Lung microvascular endothelial cell (primary cell): ENCODE measurements around the gene CTNND1. TPM values are rescaled to one million over a fixed set of nuclear protein-coding genes. Genes with fewer than 3 reads are reported as not detected.

Experiments used
- DNase-seq, 2 donors: peaks; one replicate each; pipeline versions ENCODE4 v3.0.0 to v3.0.0-alpha.2; 2010; ENCODE audit warnings: low read depth in 2 of 2
- total RNA-seq: library from RNA; depleted of rRNA; stranded (reverse); fragments of >200 nt; gene quantifications from 2 replicates; pipeline ENCODE4 v1.2.1, GENCODE V29; 2014

The CTNND1 gene
- total RNA-seq, 1 donor from 2014 or later = 212 TPM

- peak in 1 of 2 donors; percentile 69 for DNase-seq
Observed at GRCh38 chr11:57763568-57763967, 2.0 kb downstream of the CTNND1 start.

- no peak for DNase-seq
Observed at GRCh38 chr11:57764021-57764420, 2.4 kb downstream of the CTNND1 start.

- no peak for DNase-seq
Observed at GRCh38 chr11:57764566-57764965, 3.0 kb downstream of the CTNND1 start.

DNA sequence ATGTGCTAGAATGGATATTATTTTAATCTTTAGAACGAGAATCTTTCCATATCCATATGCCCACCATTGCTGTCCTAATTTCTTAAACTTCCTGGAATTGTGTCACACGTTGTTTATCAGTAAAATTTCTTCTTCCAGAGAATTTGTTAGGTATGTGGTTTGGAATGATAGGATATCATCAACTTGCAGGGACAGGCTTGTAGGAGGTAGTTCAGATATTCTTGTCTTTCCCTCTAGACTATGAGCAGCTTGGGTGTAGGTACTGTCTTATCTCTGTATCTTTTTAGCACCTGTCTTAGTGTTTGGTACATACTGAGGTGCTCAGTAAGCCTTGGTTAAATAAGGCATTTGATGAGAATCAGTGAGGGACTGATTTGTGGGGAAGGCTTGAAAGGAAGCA, 3.4 kb downstream of the CTNND1 start:
- no peak for DNase-seq

GRCh38 chr11:57770793-57771192, 9.2 kb downstream of the CTNND1 start:
- peak in 1 of 2 donors; percentile 28 for DNase-seq

DNA sequence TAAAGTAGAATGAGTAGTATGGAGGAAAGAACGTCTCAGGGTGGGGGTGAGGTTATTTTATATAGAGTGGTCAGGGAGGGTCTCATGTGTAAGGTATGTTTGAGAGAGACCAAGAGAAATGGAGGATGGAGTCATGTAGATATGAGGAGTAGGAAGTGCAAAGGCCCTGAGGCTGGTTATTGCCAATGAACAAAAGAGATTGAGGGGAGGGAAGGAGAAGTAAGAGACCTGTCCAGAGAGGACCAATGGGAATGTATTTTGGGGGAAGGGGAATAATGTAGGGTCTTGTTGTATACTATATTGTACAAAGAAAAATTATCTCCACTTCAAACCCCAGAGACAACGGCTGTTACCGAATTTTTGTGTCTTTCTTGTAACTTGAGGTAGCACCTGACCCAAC, 9.8 kb downstream of the CTNND1 start:
- no peak for DNase-seq

GRCh38 chr11:57772562-57772961, 11.0 kb downstream of the CTNND1 start:
- no peak for DNase-seq

DNA sequence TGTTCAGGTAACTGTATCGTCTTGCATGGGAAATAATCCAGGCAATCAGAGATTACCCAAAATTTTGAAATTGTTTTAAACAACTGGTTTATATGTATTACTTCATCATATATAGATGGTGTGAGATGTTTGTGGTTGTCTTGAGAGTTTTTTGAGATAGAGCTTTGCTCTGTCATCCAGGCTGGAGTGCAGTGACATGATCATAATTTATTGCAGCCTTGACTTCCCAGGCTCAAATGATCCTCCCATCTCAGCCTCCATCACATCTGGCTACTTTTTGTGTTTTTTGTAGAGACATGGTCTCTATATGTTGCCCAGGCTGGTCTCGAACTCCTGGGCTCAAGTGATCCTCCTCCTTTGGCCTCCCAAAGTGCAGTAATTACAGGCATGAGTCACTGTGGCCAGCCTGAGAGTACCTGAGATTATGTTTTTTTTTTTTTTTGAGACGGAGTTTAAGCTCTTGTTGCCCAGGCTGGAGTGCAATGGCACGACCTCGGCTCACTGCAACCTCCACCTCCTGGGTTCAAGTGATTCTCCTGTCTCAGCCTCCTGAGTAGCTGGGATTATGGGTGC, 11.5 kb downstream of the CTNND1 start:
- no peak for DNase-seq

- peak; percentile 65 to 84 for DNase-seq
Observed at GRCh38 chr11:57775491-57775890, 13.9 kb downstream of the CTNND1 start.

DNA sequence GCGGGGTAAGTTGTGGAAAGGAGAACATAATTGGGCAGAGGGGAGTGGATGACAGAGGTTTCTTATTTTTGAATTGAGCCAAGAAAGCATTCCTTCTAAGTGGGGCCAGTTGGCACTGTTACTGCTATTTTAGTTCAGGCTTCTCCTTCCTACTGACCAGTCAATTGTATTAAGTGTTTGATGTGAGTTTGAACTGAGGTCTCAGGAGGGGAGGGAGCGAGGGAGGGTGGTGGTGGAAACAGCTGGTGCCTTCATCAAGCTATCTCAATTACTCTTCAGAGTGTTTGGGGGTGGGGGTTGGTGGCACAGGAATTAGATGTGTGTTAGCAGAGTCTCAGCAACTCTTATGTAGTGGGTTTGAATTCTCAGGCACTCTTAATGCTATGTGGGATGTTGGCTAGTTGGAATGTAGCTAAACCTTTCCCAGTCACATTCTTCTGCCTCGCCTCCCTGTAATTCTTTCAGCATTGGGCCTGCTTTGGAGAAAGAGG, 14.5 kb downstream of the CTNND1 start:
- peak in 1 of 2 donors; percentile 83 for DNase-seq

- DNase-seq = no peak
Observed at GRCh38 chr11:57776577-57777210, 15.1 kb downstream of the CTNND1 start.

DNA sequence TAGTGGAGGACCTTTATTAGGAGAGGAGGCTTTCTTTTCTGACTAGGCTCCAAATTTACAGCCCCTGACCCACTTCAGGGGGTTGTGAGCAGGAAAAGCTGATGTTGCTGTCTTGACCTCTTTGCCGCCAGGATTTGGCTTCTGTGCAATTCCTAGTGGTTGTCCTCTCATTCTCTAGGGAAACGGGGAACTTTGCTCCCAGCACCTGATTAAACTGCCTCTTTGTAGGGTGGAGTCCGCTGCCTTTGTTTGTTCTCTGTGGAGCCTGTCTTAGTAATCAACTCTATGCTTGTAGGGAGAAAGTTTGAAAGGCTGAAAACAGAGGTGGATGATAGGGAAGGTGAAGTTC, 16.3 kb downstream of the CTNND1 start:
- peak; percentile 70 to 76 for DNase-seq

GRCh38 chr11:57778318-57779037, 16.9 kb downstream of the CTNND1 start:
- peak; percentile 96 to 99 for DNase-seq

- DNase-seq = peak; percentile 60 to 73
Observed at GRCh38 chr11:57779276-57779675, 17.7 kb downstream of the CTNND1 start.

DNA sequence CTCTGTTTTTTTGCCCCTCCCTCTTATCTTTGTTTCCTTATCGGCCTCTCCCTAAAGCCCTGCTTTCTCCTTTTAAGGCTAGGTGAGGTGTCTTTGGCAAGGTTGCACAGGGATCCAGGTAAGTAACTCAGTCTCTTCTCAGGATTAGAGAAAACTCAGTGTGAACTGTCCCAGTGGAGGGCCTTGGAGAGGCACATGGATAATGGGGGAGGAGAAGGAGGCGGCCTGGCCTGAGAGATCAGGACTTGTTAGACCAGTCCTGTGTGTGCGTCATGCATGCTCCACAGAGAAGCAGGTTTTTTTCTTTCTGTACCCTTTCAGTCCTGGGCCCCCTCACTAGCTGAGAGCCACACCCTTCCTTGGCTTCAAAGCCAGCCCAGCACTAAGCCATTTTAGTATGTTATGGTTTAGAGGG, 19.9 kb downstream of the CTNND1 start:
- DNase-seq = peak in 1 of 2 donors; percentile 77

GRCh38 chr11:57785072-57785471, 23.5 kb downstream of the CTNND1 start:
- DNase-seq = no peak

GRCh38 chr11:57786436-57786835, 24.8 kb downstream of the CTNND1 start:
- DNase-seq = no peak

DNA sequence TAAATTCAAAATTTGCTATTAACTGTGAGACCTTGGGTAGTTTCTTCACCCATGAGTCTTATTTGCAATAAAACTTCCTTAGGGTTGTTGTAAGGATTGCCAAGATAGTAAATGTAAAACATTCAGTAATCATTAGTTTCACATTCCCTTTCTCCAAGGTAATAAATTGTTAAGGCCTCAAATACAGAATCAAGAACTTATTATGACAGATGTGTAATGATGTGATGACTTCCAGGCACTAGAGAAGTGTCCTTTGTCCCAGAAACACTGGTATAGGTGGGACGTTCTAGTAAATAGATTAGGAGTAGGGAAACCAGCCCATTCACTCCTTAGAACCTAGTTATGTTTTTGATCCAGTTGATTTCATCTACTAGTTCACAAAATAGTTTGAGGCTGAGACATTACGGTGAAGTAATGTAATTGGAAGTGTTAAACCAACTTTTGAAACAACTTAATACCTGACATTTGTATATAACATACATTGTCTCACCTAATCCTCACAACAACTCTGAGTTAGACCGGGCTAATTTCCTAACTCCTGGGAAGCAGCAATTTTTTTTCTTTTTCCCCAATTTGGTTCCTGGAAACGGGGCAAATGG, 25.5 kb downstream of the CTNND1 start:
- DNase-seq = no peak

- no peak for DNase-seq
Observed at GRCh38 chr11:57787920-57788702, 26.5 kb downstream of the CTNND1 start.

- DNase-seq = no peak
Observed at GRCh38 chr11:57788703-57789088, 27.1 kb downstream of the CTNND1 start.

- no peak for DNase-seq
Observed at GRCh38 chr11:57791321-57792059, 29.9 kb downstream of the CTNND1 start.
